ENCODE results near the gene RANBP1. TPM values are rescaled to one million over a fixed set of nuclear protein-coding genes. Genes with fewer than 3 reads are reported as not detected.

RANBP1 gene
- total and polyA plus RNA-seq, 2 of the 8 experiments (the other 6 are each of a cell fraction or from before 2014, with no cell fraction given) = 343 to 484 TPM

GRCh38 chr22:20113551-20114310 is 2.2 kb upstream of the RANBP1 start:
- Histone ChIP-seq H3K4me2 (ENCODE audit: insufficient read depth in 1 of 2, low read depth in 2 of 2, low read length in 2 of 2) (no peak overlapping the region), H3K79me2 (ENCODE audit: control insufficient read depth in 1 of 2, insufficient read depth in 2 of 2, low read length in 2 of 2) (peaks cover 7 to 28% of the 10 kb centered on the region in 2 experiments), H2BK5ac (ENCODE audit: low read depth, low read length) (no peak overlapping the region), H3K23me2 (ENCODE audit: low read depth, low read length) (no peaks in the 10 kb centered on the region; the same call in 1 of the 2 replicates), H3K18ac (ENCODE audit: extremely low read depth, low read length) (no peak overlapping the region), H2BK12ac (ENCODE audit: low read depth, low read length) (no peak overlapping the region), H3K27ac (ENCODE audit: low read depth, low read length) (no peak overlapping the region), H2BK120ac (replicated peaks; ENCODE audit: low read depth, low read length) (no peak overlapping the region), H3K9ac (replicated peaks in 1 of 4; ENCODE audit: extremely low read depth in 1 of 4, low read depth in 3 of 4, low read length in 3 of 4) (no peak overlapping the region), H3K23ac (ENCODE audit: insufficient read length) (no peak overlapping the region), H4K8ac (ENCODE audit: extremely low read depth, insufficient read depth, low read length) (peak overlapping the region; percentile 45), H3K79me1 (ENCODE audit: low read depth, low read length) (peaks cover 4% of the 10 kb centered on the region; the same call in 1 of the 2 replicates), H3K56ac (replicated peaks; ENCODE audit: insufficient read length, low read depth, low read length) (no peak overlapping the region), H3K14ac (ENCODE audit: insufficient read length) (no peak overlapping the region), H3K4ac (replicated peaks; ENCODE audit: insufficient read length, low read depth, low read length) (no peak overlapping the region), H2BK20ac (ENCODE audit: low read length) (no peak overlapping the region), H4K5ac (ENCODE audit: insufficient read length, low read depth, low read length) (no peak overlapping the region), H2AFZ (ENCODE audit: low read length) (no peak overlapping the region), H3K9me3 (ENCODE audit: insufficient read depth in 2 of 2, low read depth in 1 of 2, low read length in 1 of 2) (no peaks in the 10 kb centered on the region), H2AK5ac (ENCODE audit: low read depth, low read length) (no peak overlapping the region), H3K4me3 (ENCODE audit: extremely low read depth in 1 of 4, insufficient read depth in 2 of 4, low read depth in 3 of 4, low read length in 4 of 4) (no peak overlapping the region), H3K4me1 (replicated peaks in 1 of 4; ENCODE audit: control insufficient read depth in 3 of 4, insufficient read depth in 4 of 4, low read length in 3 of 4) (peaks cover 0 to 3% (median 2%) of the 10 kb centered on the region in 4 experiments; a peak in 5 of 7 replicates), H4K91ac (replicated peaks; ENCODE audit: insufficient read length, low read length) (no peak overlapping the region), H3K36me3 (ENCODE audit: control insufficient read depth in 2 of 4, insufficient read depth in 4 of 4, low read length in 3 of 4) (peaks cover 19 to 41% (median 34%) of the 10 kb centered on the region in 4 experiments), H3K27me3 (replicated peaks in 1 of 4; ENCODE audit: control insufficient read depth in 3 of 4, extremely low read depth in 1 of 4, insufficient read depth in 3 of 4, low read length in 3 of 4) (no peaks in the 10 kb centered on the region), H4K20me1 (replicated peaks in 1 of 2; ENCODE audit: control insufficient read depth in 1 of 2, insufficient read depth in 2 of 2, low read length in 2 of 2) (peaks cover 9 to 21% of the 10 kb centered on the region in 2 experiments), H2BK15ac (ENCODE audit: low read length) (no peak overlapping the region)
- POLR2A ChIA-PET (ENCODE audit: partially characterized antibody) = interaction anchor here (1.1 to 22.7 kb wide), 8 partner anchors 8 to 142 kb away, joined by 3 to 598 read pairs (median 8); partner anchors contain the start of gene ZDHHC8
- WGBS, 2 experiments (ENCODE audit: extremely low coverage in 1 of 2, insufficient coverage in 1 of 2, insufficient read length in 1 of 2, insufficient replicate concordance in 2 of 2, low coverage in 1 of 2, low lambda C conversion rate in 2 of 2, missing lambda C conversion rate in 1 of 2) = 93% methylated on average over 19 of the region's 19 CpGs; no CpG with 5 or more reads in 1 of the 2 experiments
- TF ChIP-seq KDM4A (IDR thresholded peaks at IDR 0.05; ENCODE audit: low read depth, low read length, severe bottlenecking) (no peak), POLR2A (IDR thresholded peaks at IDR 0.05; ENCODE audit: control extremely low read depth in 1 of 2, low read depth in 2 of 2, low read length in 2 of 2) (peak in 1 of 2 experiments; percentile 35; a peak in 1 of 3 replicates), POLR2AphosphoS5 (IDR thresholded peaks at IDR 0.05; ENCODE audit: low read depth, low read length) (peak; percentile 69; the same call in 1 of the 2 replicates)
- FAIRE-seq (no peak), DNase-seq (ENCODE audit: low read depth in 1 of 2, low spot score in 2 of 2) (no peak)
- CTCF ChIA-PET (ENCODE audit: partially characterized antibody) = interaction anchor here (1.6 kb wide), 1 partner anchor 20 kb away, joined by 4 read pairs; no protein-coding TSS in a partner anchor

Measured in H1 (cell line).